NCI-H146 treated with DMSO at 0.1 percent for 48 hours (cell line): Measurements from ENCODE around the gene ERN1.

ENCODE experiments used
- DNase-seq: peaks from one replicate; lab custom pipeline; 2025; ENCODE audit not compliant: unreplicated experiment; lab: John Stamatoyannopoulos, UW

The ERN1 gene

DNA sequence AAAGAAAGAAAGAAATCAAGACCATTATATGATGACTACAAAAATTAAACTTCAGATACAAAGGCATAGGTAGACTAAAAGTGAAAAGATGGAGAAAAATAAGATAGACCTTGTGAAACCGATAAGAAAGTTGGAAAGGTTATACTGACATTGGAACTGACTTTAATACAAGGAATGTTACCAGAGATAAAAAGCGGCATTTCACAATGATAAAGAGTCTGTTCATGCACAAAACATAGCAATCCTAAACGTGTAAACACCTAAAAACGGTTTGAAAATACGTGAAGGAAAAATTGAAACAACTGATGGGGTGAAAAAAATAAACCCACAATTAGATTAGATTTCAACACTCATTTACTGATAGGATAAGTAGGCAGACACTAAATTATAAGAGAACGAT, 9.6 kb upstream of the ERN1 start:
- no peak for DNase-seq

- DNase-seq, result no peak
Measured at GRCh38 chr17:64138441-64138840, 8.5 kb upstream of the ERN1 start.

GRCh38 chr17:64135000-64135399, 5.1 kb upstream of the ERN1 start:
- no peak for DNase-seq

GRCh38 chr17:64134216-64134970, 4.4 kb upstream of the ERN1 start:
- DNase-seq, result no peak

DNA sequence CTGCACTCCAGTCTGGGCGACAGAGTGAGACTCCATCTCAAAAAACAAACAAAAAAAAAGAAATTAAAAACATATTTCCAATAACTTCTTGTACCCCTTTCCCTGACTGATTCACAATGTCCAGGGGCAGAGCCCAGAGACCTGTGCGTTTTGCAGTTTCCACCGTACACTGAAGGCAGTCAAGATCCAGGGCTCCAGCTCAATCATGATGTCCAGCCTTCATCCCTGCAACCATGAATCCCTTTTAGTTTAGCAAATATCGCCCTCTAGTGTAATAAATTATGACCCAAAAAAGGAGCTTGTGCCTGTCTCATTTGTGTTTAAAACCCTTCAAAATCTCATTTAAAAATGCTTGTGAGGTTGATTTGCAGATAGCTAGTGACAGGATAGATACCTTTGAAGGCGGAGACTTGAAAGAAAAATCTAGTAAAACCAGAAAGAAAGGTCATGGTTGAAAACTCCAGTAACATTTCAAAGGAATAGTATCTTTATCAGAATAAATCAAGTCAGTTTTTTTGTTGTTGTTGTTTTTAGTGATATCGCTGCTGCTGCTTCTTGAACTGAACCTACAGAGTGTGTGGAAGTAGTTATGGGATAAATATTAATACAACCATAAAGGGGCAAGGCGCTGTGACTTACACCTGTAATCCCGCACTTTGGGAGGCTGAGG, 3.7 kb upstream of the ERN1 start:
- peak; percentile 68 for DNase-seq

DNA sequence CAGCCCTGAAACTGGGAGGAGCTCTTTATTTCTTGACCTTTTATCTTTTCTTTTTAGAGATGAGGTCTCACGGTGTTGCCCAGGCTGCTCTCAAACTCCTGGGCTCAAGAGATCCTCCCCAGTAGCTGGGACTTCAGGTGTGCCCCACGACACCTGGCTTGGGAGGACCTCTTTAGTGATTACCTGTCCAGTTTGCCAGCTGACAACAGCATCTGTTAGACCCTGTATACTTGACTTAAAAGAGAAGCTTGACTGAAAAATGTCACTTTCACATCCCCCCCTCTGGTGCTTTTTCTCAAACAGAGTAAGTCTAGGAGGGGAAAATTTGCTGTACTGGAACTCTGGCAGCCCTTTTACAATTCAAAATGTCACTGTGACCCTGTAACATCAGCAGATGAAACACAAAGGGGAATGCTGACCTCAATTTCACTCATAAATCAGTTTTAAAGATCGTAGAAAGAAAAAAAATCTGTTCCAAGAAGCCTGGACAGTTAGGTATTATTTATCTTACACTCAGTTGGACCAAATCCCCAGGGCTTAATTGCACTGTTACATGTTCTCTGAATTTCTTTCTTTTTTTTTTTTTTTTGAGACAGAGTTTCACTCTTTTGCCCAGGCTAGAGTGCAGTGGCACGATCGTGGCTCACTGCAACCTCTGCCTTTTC, 1.8 kb upstream of the ERN1 start:
- no peak for DNase-seq

DNA sequence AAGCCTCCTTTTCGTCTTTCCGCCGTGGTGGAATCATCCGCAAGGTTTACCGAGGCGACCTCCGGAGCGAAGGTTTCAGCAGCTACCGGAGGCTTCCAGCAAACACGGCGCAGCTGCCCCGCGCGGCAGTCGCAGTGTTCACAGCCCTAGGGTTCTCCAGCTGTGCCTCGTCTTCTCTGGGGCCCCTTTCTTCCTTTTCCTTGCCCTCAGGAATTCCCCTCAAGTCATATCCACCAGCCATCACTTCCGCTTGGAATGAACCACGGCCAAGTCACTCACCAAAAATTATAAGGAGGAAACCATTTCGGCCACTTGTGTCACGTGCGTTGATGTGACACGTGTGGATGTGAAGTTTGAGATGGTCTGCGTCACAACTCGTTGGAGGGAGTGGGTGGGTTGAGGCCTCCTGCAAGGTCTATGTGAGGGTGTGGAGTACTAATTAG, 636 bp upstream of the ERN1 start:
- no peak for DNase-seq

DNA sequence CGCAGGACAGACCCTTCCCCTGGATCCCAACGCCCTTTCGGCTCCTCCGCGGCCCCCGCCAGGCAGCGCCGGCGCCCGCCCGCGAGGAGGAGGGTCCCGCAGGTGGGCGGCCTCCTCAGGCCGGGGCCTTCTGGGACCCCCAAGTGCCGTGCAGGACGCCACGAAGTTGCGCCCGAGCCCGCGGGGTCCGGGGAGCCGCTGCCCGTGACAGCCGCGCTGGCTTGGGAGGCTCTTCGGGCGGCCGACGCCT, 504 bp downstream of the ERN1 start:
- DNase-seq, result no peak

GRCh38 chr17:64128787-64129514, 993 bp downstream of the ERN1 start:
- DNase-seq, result no peak

GRCh38 chr17:64126918-64127317, 3.0 kb downstream of the ERN1 start:
- DNase-seq, result peak; percentile 5

GRCh38 chr17:64125937-64126336, 4.0 kb downstream of the ERN1 start:
- no peak for DNase-seq

- DNase-seq, result no peak
Measured at GRCh38 chr17:64124609-64125008, 5.3 kb downstream of the ERN1 start.

DNA sequence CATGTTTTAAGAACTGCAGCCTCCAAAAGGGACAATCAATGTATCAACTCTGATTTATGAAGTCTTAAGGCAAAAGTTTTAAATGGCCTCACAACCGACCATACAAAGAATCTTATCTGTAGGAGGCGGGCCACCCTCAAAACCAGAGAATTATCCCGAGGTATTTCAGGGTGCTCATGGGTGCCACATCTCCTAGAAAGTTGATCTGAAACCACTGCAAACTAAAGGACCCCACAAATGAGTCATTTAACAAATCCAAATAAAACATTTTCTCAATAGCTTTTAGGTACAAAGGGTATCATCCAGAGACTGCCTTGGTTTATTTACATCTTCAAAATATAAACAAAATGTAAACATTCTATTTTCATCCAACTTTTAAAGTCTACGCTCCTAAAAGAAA, 6.8 kb downstream of the ERN1 start:
- no peak for DNase-seq

DNA sequence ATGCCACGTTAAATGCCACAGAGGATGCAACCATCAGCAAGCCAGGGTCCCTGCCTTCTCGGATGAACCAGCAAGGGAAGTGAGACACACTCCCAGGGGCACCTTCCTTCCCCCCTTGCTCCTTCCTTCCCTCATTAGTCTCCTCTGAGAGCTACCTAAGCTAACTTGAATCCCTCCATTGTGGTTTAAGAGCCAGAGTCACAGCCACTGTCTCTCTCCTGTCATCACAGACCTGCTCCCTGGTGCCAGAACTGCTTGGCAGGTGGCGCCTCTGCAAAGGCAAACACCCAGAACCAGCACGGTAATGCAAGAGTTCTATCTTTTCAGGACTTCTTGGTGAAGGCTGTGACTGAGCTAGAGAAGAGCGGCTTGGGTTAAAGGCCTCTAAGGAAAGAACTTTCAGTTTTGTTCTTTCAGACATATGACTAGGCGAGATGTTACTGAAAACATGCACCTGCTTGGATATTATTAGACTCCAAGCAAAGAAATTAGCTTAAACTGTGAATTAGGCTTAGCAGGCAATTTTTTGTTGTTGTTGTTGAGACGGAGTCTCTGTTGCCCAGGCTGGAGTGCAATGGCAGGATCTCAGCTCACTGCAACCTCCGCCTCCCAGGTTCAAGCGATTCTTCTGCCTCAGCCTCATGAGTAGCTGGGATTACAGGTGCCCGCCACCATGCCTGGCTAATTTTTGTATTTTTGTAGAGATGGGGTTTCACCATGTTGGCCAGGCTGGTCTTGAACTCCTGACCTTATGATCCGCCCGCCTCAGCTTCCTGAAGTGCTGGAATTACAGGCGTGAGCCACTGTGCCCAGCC, 8.8 kb downstream of the ERN1 start:
- peak; percentile 19 for DNase-seq

GRCh38 chr17:64120159-64120810, 9.7 kb downstream of the ERN1 start:
- DNase-seq, result peak; percentile 65

GRCh38 chr17:64117981-64118979, 11.7 kb downstream of the ERN1 start:
- DNase-seq, result peak; percentile 22

DNA sequence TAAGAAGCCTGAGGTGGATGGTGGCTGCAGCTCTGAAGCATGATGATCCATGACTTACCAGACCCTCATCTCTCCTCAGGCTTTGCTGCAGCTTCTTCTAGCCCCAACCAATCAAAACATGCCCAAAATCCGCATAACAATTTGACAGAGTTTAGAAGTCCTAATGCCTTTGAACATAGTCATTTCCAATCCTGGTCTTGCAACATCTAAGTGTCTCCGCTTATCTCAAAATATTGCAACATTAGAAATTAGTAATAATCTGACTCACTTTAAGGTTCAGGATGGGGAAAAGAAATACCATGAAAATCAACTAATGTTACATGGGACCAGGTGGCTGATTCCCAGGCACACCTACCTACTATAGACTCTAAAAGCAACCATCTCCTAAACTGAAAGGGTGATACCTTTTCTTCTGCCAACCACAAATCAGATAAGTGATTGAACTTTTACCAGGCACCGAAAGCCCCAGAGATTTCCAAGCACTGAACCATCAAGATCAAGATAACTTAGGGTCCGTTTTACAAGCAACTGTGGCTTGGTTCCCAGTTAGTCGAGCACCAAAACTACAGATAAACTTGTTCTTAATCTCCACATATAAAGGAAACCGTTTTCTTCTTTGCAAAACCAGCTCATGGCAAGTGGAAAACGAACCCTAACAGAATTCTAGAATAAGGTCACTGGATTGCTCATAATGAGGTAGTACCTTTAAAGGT, 14.0 kb downstream of the ERN1 start:
- DNase-seq, result no peak

DNA sequence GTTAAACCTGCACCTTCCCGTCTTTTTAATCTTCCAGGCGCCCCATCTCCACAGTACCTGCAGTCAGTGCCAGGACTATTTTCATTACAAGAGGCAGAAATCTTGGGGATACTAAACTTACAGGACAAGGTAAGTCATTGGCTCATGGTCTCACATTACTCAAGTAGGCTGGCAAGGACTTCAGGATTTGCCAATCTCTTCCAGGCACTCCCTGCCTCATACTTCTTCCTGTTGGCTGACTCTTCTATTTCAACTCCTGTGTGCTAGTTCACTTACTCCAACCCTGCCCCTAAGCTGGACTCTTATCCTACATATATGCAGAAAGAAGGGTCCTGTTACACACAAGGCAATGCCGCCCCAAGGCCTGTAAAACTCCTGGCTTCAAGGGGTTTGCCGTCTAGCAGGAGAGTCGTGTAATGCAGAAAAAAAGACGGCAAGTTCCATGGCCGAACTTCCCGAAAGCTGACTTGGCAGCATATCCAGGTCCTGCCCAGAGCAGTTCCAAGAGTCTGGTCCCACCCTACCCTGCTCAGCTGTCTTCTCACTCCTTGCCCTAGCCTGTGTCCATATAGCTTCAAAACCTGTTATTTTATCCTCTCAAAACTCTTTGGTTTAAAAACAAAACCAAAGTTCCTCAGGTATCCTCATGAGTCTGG, 14.8 kb downstream of the ERN1 start:
- no peak for DNase-seq
